ENCODE results near the gene PRKCA.

PRKCA gene

GRCh38 chr17:66602659-66603384, 300.4 kb downstream of the PRKCA start:
- Histone ChIP-seq H3K27me3 (ENCODE audit: control insufficient read depth in 3 of 3, insufficient read depth in 3 of 3, low read depth in 1 of 3, low read length in 3 of 3) (no peaks in the 10 kb centered on the region), H3K4me3 (ENCODE audit: low read length in 2 of 2) (no peak overlapping the region)

GRCh38 chr17:66604376-66604775, 302.0 kb downstream of the PRKCA start:
- Histone ChIP-seq H4K91ac (ENCODE audit: low read depth, low read length, poor library complexity) (no peak overlapping the region), H3K18ac (ENCODE audit: low read length) (no peak overlapping the region), H3K36me3 (replicated peaks in 1 of 2; ENCODE audit: control insufficient read depth in 2 of 2, insufficient read depth in 2 of 2, low read length in 2 of 2) (no peaks in the 10 kb centered on the region), H3K27me3 (ENCODE audit: control insufficient read depth in 3 of 3, insufficient read depth in 3 of 3, low read depth in 1 of 3, low read length in 3 of 3) (no peaks in the 10 kb centered on the region), H3K4me2 (ENCODE audit: insufficient read depth, low read length, poor library complexity, severe bottlenecking) (no peak overlapping the region), H4K8ac (ENCODE audit: low read depth, low read length) (no peak overlapping the region), H3K4me1 (ENCODE audit: control insufficient read depth in 2 of 2, insufficient read depth in 1 of 2, low read depth in 1 of 2, low read length in 2 of 2) (peaks cover 0 to 1% of the 10 kb centered on the region in 2 donors), H3K4me3 (ENCODE audit: low read length in 2 of 2) (no peak overlapping the region), H2BK120ac (ENCODE audit: low read depth, low read length) (no peak overlapping the region), H3K9me3 (replicated peaks in 1 of 2; ENCODE audit: control insufficient read depth in 2 of 2, insufficient read depth in 1 of 2, low read depth in 1 of 2, low read length in 2 of 2) (no peaks in the 10 kb centered on the region), H2BK15ac (ENCODE audit: low read length) (no peak overlapping the region), H2AFZ (ENCODE audit: low read length) (no peak overlapping the region), H3K27ac (replicated peaks; ENCODE audit: low read length) (no peak overlapping the region), H3K14ac (ENCODE audit: low read length) (no peak overlapping the region), H3K4ac (ENCODE audit: low read length) (no peak overlapping the region), H2BK5ac (ENCODE audit: low read length) (no peak overlapping the region), H3K23ac (ENCODE audit: low read depth, low read length, poor library complexity) (no peak overlapping the region), H2BK12ac (ENCODE audit: low read length) (no peak overlapping the region), H3K79me1 (ENCODE audit: low read depth, low read length) (no peaks in the 10 kb centered on the region), H2AK5ac (ENCODE audit: low read depth, low read length) (no peak overlapping the region), H3K9ac (ENCODE audit: low read depth, low read length, poor library complexity) (no peak overlapping the region)
- no peak for DNase-seq (ENCODE audit: low spot score)

More at GRCh38 chr17:66602659-66603384, 300.4 kb downstream of the PRKCA start:
- no peak overlapping the region for H3K27ac ChIP-seq (replicated peaks; ENCODE audit: low read length)
- H3K9ac ChIP-seq (ENCODE audit: low read depth, low read length, poor library complexity): no peak overlapping the region
- H3K4me2 ChIP-seq (ENCODE audit: insufficient read depth, low read length, poor library complexity, severe bottlenecking): no peak overlapping the region
- no CpG with 5 or more reads among the region's 14 CpGs for WGBS, 2 donors (ENCODE audit: extremely low coverage in 2 of 2, insufficient read length in 2 of 2, insufficient replicate concordance in 1 of 2)
- no peak overlapping the region for H2BK12ac ChIP-seq (ENCODE audit: low read length)
- H4K8ac ChIP-seq (ENCODE audit: low read depth, low read length): no peak overlapping the region
- no peak overlapping the region for H2BK120ac ChIP-seq (ENCODE audit: low read depth, low read length)
- no peak overlapping the region for H2BK15ac ChIP-seq (ENCODE audit: low read length)
- H2BK5ac ChIP-seq (ENCODE audit: low read length): no peak overlapping the region
- H3K36me3 ChIP-seq (replicated peaks in 1 of 2; ENCODE audit: control insufficient read depth in 2 of 2, insufficient read depth in 2 of 2, low read length in 2 of 2): no peaks in the 10 kb centered on the region
- no peak overlapping the region for H2AFZ ChIP-seq (ENCODE audit: low read length)
- no peak overlapping the region for H3K14ac ChIP-seq (ENCODE audit: low read length)
- H3K18ac ChIP-seq (ENCODE audit: low read length): no peak overlapping the region
- DNase-seq (ENCODE audit: low spot score): no peak
- H3K4ac ChIP-seq (ENCODE audit: low read length): no peak overlapping the region
- no peak overlapping the region for H3K23ac ChIP-seq (ENCODE audit: low read depth, low read length, poor library complexity)
- H4K91ac ChIP-seq (ENCODE audit: low read depth, low read length, poor library complexity): no peak overlapping the region
- H3K79me1 ChIP-seq (ENCODE audit: low read depth, low read length): no peaks in the 10 kb centered on the region
- H2AK5ac ChIP-seq (ENCODE audit: low read depth, low read length): no peak overlapping the region
- H3K4me1 ChIP-seq (ENCODE audit: control insufficient read depth in 2 of 2, insufficient read depth in 1 of 2, low read depth in 1 of 2, low read length in 2 of 2): no peaks in the 10 kb centered on the region
- no peaks in the 10 kb centered on the region for H3K9me3 ChIP-seq (replicated peaks in 1 of 2; ENCODE audit: control insufficient read depth in 2 of 2, insufficient read depth in 1 of 2, low read depth in 1 of 2, low read length in 2 of 2)

GRCh38 chr17:66605541-66605940, 303.1 kb downstream of the PRKCA start:
- H2BK15ac ChIP-seq (ENCODE audit: low read length): no peak overlapping the region
- H3K27me3 ChIP-seq (ENCODE audit: control insufficient read depth in 3 of 3, insufficient read depth in 3 of 3, low read depth in 1 of 3, low read length in 3 of 3): no peaks in the 10 kb centered on the region
- no peak overlapping the region for H3K14ac ChIP-seq (ENCODE audit: low read length)
- H2BK5ac ChIP-seq (ENCODE audit: low read length): no peak overlapping the region
- H3K4ac ChIP-seq (ENCODE audit: low read length): no peak overlapping the region
- no peak overlapping the region for H4K8ac ChIP-seq (ENCODE audit: low read depth, low read length)
- H2AK5ac ChIP-seq (ENCODE audit: low read depth, low read length): no peak overlapping the region
- H3K9me3 ChIP-seq (replicated peaks in 1 of 2; ENCODE audit: control insufficient read depth in 2 of 2, insufficient read depth in 1 of 2, low read depth in 1 of 2, low read length in 2 of 2): peaks cover under 1 to 4% of the 10 kb centered on the region in 2 donors
- H3K4me2 ChIP-seq (ENCODE audit: insufficient read depth, low read length, poor library complexity, severe bottlenecking): no peak overlapping the region
- DNase-seq (ENCODE audit: low spot score): no peak
- H3K18ac ChIP-seq (ENCODE audit: low read length): no peak overlapping the region
- H2AFZ ChIP-seq (ENCODE audit: low read length): no peak overlapping the region
- H2BK120ac ChIP-seq (ENCODE audit: low read depth, low read length): no peak overlapping the region
- no peaks in the 10 kb centered on the region for H3K79me1 ChIP-seq (ENCODE audit: low read depth, low read length)
- no peak overlapping the region for H2BK12ac ChIP-seq (ENCODE audit: low read length)
- WGBS, 2 donors (ENCODE audit: extremely low coverage in 2 of 2, insufficient read length in 2 of 2, insufficient replicate concordance in 1 of 2): no CpG with 5 or more reads among the region's 4 CpGs
- no peak overlapping the region for H3K27ac ChIP-seq (replicated peaks; ENCODE audit: low read length)
- H3K36me3 ChIP-seq (replicated peaks in 1 of 2; ENCODE audit: control insufficient read depth in 2 of 2, insufficient read depth in 2 of 2, low read length in 2 of 2): no peaks in the 10 kb centered on the region
- H3K9ac ChIP-seq (ENCODE audit: low read depth, low read length, poor library complexity): no peak overlapping the region
- peaks cover 0 to 1% of the 10 kb centered on the region in 2 donors for H3K4me1 ChIP-seq (ENCODE audit: control insufficient read depth in 2 of 2, insufficient read depth in 1 of 2, low read depth in 1 of 2, low read length in 2 of 2)
- H3K23ac ChIP-seq (ENCODE audit: low read depth, low read length, poor library complexity): no peak overlapping the region
- no peak overlapping the region for H3K4me3 ChIP-seq (ENCODE audit: low read length in 2 of 2)
- H4K91ac ChIP-seq (ENCODE audit: low read depth, low read length, poor library complexity): no peak overlapping the region

- Histone ChIP-seq H2BK5ac (ENCODE audit: low read length) (no peak overlapping the region), H3K9me3 (replicated peaks in 1 of 2; ENCODE audit: control insufficient read depth in 2 of 2, insufficient read depth in 1 of 2, low read depth in 1 of 2, low read length in 2 of 2) (peaks cover 3 to 10% of the 10 kb centered on the region in 2 donors), H2BK12ac (ENCODE audit: low read length) (no peak overlapping the region), H3K79me1 (ENCODE audit: low read depth, low read length) (no peaks in the 10 kb centered on the region), H2AFZ (ENCODE audit: low read length) (no peak overlapping the region), H2AK5ac (ENCODE audit: low read depth, low read length) (no peak overlapping the region), H3K4me3 (ENCODE audit: low read length in 2 of 2) (no peak overlapping the region), H2BK120ac (ENCODE audit: low read depth, low read length) (no peak overlapping the region), H3K14ac (ENCODE audit: low read length) (no peak overlapping the region), H3K36me3 (replicated peaks in 1 of 2; ENCODE audit: control insufficient read depth in 2 of 2, insufficient read depth in 2 of 2, low read length in 2 of 2) (no peaks in the 10 kb centered on the region), H2BK15ac (ENCODE audit: low read length) (no peak overlapping the region), H4K8ac (ENCODE audit: low read depth, low read length) (no peak overlapping the region), H3K23ac (ENCODE audit: low read depth, low read length, poor library complexity) (no peak overlapping the region), H4K91ac (ENCODE audit: low read depth, low read length, poor library complexity) (no peak overlapping the region), H3K4ac (ENCODE audit: low read length) (no peak overlapping the region), H3K9ac (ENCODE audit: low read depth, low read length, poor library complexity) (no peak overlapping the region), H3K4me2 (ENCODE audit: insufficient read depth, low read length, poor library complexity, severe bottlenecking) (no peak overlapping the region), H3K27ac (replicated peaks; ENCODE audit: low read length) (no peak overlapping the region), H3K4me1 (ENCODE audit: control insufficient read depth in 2 of 2, insufficient read depth in 1 of 2, low read depth in 1 of 2, low read length in 2 of 2) (peaks cover 1 to 2% of the 10 kb centered on the region in 2 donors), H3K18ac (ENCODE audit: low read length) (no peak overlapping the region), H3K27me3 (ENCODE audit: control insufficient read depth in 3 of 3, insufficient read depth in 3 of 3, low read depth in 1 of 3, low read length in 3 of 3) (no peaks in the 10 kb centered on the region)
- WGBS, 2 donors (ENCODE audit: extremely low coverage in 2 of 2, insufficient read length in 2 of 2, insufficient replicate concordance in 1 of 2): no CpG with 5 or more reads among the region's 9 CpGs
- DNase-seq (ENCODE audit: low spot score): no peak
Observed at GRCh38 chr17:66610361-66611133, 308.1 kb downstream of the PRKCA start.

Measured in neuronal stem cell (in vitro differentiated cells).